Neural progenitor cell (in vitro differentiated cells): Measurements from ENCODE around the gene PHF2. TPM values are rescaled to one million over a fixed set of nuclear protein-coding genes. Genes with fewer than 3 reads are reported as not detected.

ENCODE experiments used
- DNase-seq: peaks from one replicate; pipeline ENCODE4 v3.0.0-alpha.2; 2016; ENCODE audit warnings: low spot score
- H2AFZ ChIP-seq: fragments of 200-600 bp; sonication (generic); replicated peaks from 2 replicates; pipeline ENCODE4 v1.6.1; 2016; ENCODE audit warnings: antibody characterized with exemption
- H3F3A ChIP-seq: fragments of 200-600 bp; sonication (generic); 2 replicates; pipeline ENCODE4 v1.6.1; 2016; ENCODE audit warnings: antibody characterized with exemption, low read depth
- H3K27ac ChIP-seq: fragments of 200-600 bp; sonication (generic); 2 replicates; pipeline ENCODE4 v1.5.1; 2016; ENCODE audit warnings: mild to moderate bottlenecking
- H3K27me3 ChIP-seq: fragments of 200-600 bp; sonication (generic); 2 replicates; pipeline ENCODE4 v1.6.1; 2016; ENCODE audit warnings: mild to moderate bottlenecking, moderate library complexity
- H3K36me3 ChIP-seq: fragments of 200-600 bp; sonication (generic); 2 replicates; pipeline ENCODE4 v1.5.1; 2016
- H3K4me1 ChIP-seq: fragments of 200-600 bp; sonication (generic); 2 replicates; pipeline ENCODE4 v1.6.1; 2016; ENCODE audit warnings: mixed run types
- H3K4me2 ChIP-seq: fragments of 200-600 bp; sonication (generic); 2 replicates; pipeline ENCODE4 v1.6.1; 2016
- H3K4me3 ChIP-seq: fragments of 200-600 bp; sonication (generic); 2 replicates; pipeline ENCODE4 v1.5.1; 2016
- H3K79me2 ChIP-seq: fragments of 200-600 bp; sonication (generic); 2 replicates; pipeline ENCODE4 v1.6.1; 2016; ENCODE audit warnings: low read depth
- H3K9ac ChIP-seq: fragments of 200-600 bp; sonication (generic); 2 replicates; pipeline ENCODE4 v1.6.1; 2016
- H3K9me3 ChIP-seq: fragments of 200-600 bp; sonication (generic); 2 replicates; pipeline ENCODE4 v1.5.1; 2016; ENCODE audit warnings: low read depth
- H4K20me1 ChIP-seq: fragments of 200-600 bp; sonication (generic); 2 replicates; pipeline ENCODE4 v1.6.1; 2016; ENCODE audit warnings: low read depth
- H3K27ac Mint-ChIP-seq: 3 replicates; pipeline ENCODE4 v1.8.0; 2021; ENCODE audit warnings: mixed read lengths
- H3K27me3 Mint-ChIP-seq: 2 replicates; pipeline ENCODE4 v1.8.0; 2022; ENCODE audit warnings: low read depth, mild to moderate bottlenecking, inconsistent platforms, moderate library complexity, mixed read lengths; ENCODE audit not compliant: insufficient read depth
- H3K36me3 Mint-ChIP-seq: 3 replicates; pipeline ENCODE4 v1.8.0; 2021; ENCODE audit warnings: mixed read lengths
- H3K4me1 Mint-ChIP-seq: 3 replicates; pipeline ENCODE4 v1.8.0; 2021; ENCODE audit warnings: mixed read lengths
- H3K4me3 Mint-ChIP-seq: 3 replicates; pipeline ENCODE4 v1.8.0; 2021; ENCODE audit warnings: mild to moderate bottlenecking, moderate library complexity, mixed read lengths
- H3K9me3 Mint-ChIP-seq: 3 replicates; pipeline ENCODE4 v1.8.0; 2020; ENCODE audit warnings: mixed read lengths
- CTCF ChIP-seq: fragments of 200-600 bp; sonication (generic); IDR thresholded peaks from 2 replicates; pipeline ENCODE4 v1.5.1; 2017; ENCODE audit warnings: antibody characterized with exemption, mild to moderate bottlenecking
- EZH2 ChIP-seq: fragments of 200-600 bp; sonication (generic); IDR thresholded peaks from 2 replicates; pipeline ENCODE4 v1.6.1; 2017; ENCODE audit warnings: antibody characterized with exemption, mild to moderate bottlenecking, moderate library complexity
- EZH2phosphoT487 ChIP-seq: fragments of 200-600 bp; sonication (generic); IDR thresholded peaks from 2 replicates; pipeline ENCODE4 v1.6.1; 2017; ENCODE audit warnings: antibody characterized with exemption
- total RNA-seq: library from RNA; depleted of rRNA; stranded (reverse); fragments of >200 nt; gene quantifications from 2 replicates; pipeline ENCODE4 v1.2.3, GENCODE V29; 2015; ENCODE audit warnings: low replicate concordance

Gene PHF2
- total RNA-seq, 1 donor from 2014 or later: 17.6 TPM

GRCh38 chr9:93651521-93651950 lies 75.2 kb downstream of the PHF2 start:
- Mint-ChIP-seq H3K36me3 (peaks cover 18% of the 10 kb centered on the region), H3K4me3 (no peak overlapping the region), H3K27ac (no peak overlapping the region), H3K9me3 (no peaks in the 10 kb centered on the region), H3K27me3 (peaks cover 3% of the 10 kb centered on the region), H3K4me1 (no peaks in the 10 kb centered on the region)
- no peaks in the 10 kb centered on the region for H4K20me1 ChIP-seq
- H3K36me3 ChIP-seq: no peaks in the 10 kb centered on the region
- no peaks in the 10 kb centered on the region for H3K4me1 ChIP-seq
- H3K9ac ChIP-seq: no peak overlapping the region
- no peak overlapping the region for H3K27ac ChIP-seq
- TF ChIP-seq CTCF (no peak), EZH2 (no peak), EZH2phosphoT487 (no peak)
- H3K4me2 ChIP-seq: no peak overlapping the region
- no peak for DNase-seq
- H3K79me2 ChIP-seq: no peaks in the 10 kb centered on the region
- H3K9me3 ChIP-seq: no peaks in the 10 kb centered on the region
- H2AFZ ChIP-seq: no peak overlapping the region
- no peaks in the 10 kb centered on the region for H3F3A ChIP-seq
- no peaks in the 10 kb centered on the region for H3K27me3 ChIP-seq
- H3K4me3 ChIP-seq: no peak overlapping the region

- peak overlapping the region; percentile 68 for H3K27ac Mint-ChIP-seq
- no peaks in the 10 kb centered on the region for H3K36me3 ChIP-seq
- peaks cover 4% of the 10 kb centered on the region for H3K27me3 Mint-ChIP-seq
These were observed 76.5 kb downstream of the PHF2 start for GRCh38 chr9:93652604-93653592.

DNA sequence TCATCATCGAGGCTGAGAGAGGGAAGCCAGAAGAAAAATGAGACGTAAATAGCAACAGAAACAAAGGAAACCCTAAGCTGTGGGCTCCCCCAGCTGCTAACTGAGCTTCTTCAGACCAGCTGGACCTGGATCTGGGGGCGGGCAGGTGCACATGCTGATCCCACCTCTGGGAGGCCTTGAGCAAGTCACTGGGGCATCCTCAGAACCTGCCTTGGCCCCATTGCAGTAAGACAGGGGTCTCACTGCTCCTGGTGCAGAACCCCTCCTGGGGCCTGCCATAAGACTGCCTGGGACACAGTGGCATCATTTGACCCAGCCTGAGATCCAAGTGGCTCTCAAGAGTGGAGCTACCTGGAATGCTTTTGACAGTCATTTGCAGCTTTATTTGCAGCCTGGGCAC lies 77.4 kb downstream of the PHF2 start:
- Histone ChIP-seq H3K4me1 (no peaks in the 10 kb centered on the region), H3K36me3 (no peaks in the 10 kb centered on the region), H3K9me3 (no peaks in the 10 kb centered on the region), H3K79me2 (no peaks in the 10 kb centered on the region), H4K20me1 (no peaks in the 10 kb centered on the region), H3K4me2 (no peak overlapping the region), H3K27ac (no peak overlapping the region), H3F3A (no peaks in the 10 kb centered on the region), H3K27me3 (no peaks in the 10 kb centered on the region), H3K9ac (no peak overlapping the region), H2AFZ (no peak overlapping the region), H3K4me3 (no peak overlapping the region)
- no peaks in the 10 kb centered on the region for H3K9me3 Mint-ChIP-seq
- H3K36me3 Mint-ChIP-seq: peaks cover 18% of the 10 kb centered on the region
- no peak for DNase-seq
- H3K27me3 Mint-ChIP-seq: peaks cover 6% of the 10 kb centered on the region
- no peaks in the 10 kb centered on the region for H3K4me1 Mint-ChIP-seq
- no peak overlapping the region for H3K4me3 Mint-ChIP-seq
- H3K27ac Mint-ChIP-seq: peak overlapping the region; percentile 68
- TF ChIP-seq EZH2phosphoT487 (no peak), EZH2 (no peak), CTCF (no peak)

More at GRCh38 chr9:93652604-93653592, 76.5 kb downstream of the PHF2 start:
- H3K9ac ChIP-seq: no peak overlapping the region
- H3K27ac ChIP-seq: no peak overlapping the region
- no peaks in the 10 kb centered on the region for H3K4me1 Mint-ChIP-seq
- no peak overlapping the region for H2AFZ ChIP-seq
- no peaks in the 10 kb centered on the region for H3K9me3 Mint-ChIP-seq
- no peaks in the 10 kb centered on the region for H4K20me1 ChIP-seq
- no peaks in the 10 kb centered on the region for H3F3A ChIP-seq
- H3K9me3 ChIP-seq: no peaks in the 10 kb centered on the region
- no peak for DNase-seq
- H3K36me3 Mint-ChIP-seq: peaks cover 18% of the 10 kb centered on the region
- TF ChIP-seq EZH2: no peak
- H3K27me3 ChIP-seq: no peaks in the 10 kb centered on the region
- no peak overlapping the region for H3K4me2 ChIP-seq
- no peaks in the 10 kb centered on the region for H3K79me2 ChIP-seq
- no peaks in the 10 kb centered on the region for H3K4me1 ChIP-seq
- H3K4me3 ChIP-seq: no peak overlapping the region
- no peak overlapping the region for H3K4me3 Mint-ChIP-seq
